Measurements from ENCODE around the gene BCKDHA.
"Not testable (repeated sequence)": the region's sequence is repeated elsewhere in the genome, so short reads cannot be mapped to it uniquely, and the experiment has no call there.

BCKDHA gene

GRCh38 chr19:41405776-41406175 is 8.2 kb downstream of the BCKDHA start:
- no peak for DNase-seq (ENCODE audit: low spot score)

- DNase-seq (ENCODE audit: low spot score), result no peak
These were observed 9.7 kb downstream of the BCKDHA start for GRCh38 chr19:41407271-41407670.

GRCh38 chr19:41408256-41408655 is 10.6 kb downstream of the BCKDHA start:
- no peak for DNase-seq (ENCODE audit: low spot score)

- not testable (repeated sequence) for DNase-seq (ENCODE audit: low spot score)
These were observed 11.2 kb downstream of the BCKDHA start for GRCh38 chr19:41408846-41409245.

GRCh38 chr19:41409288-41409687 is 11.7 kb downstream of the BCKDHA start:
- no peak for DNase-seq (ENCODE audit: low spot score)

- no peak for DNase-seq (ENCODE audit: low spot score)
These were observed 12.9 kb downstream of the BCKDHA start for GRCh38 chr19:41410336-41411054.

GRCh38 chr19:41411100-41411967 is 13.7 kb downstream of the BCKDHA start:
- no peak for DNase-seq (ENCODE audit: low spot score)

GRCh38 chr19:41411968-41412265 is 14.3 kb downstream of the BCKDHA start:
- DNase-seq (ENCODE audit: low spot score), result peak; percentile 64

GRCh38 chr19:41412953-41413352 is 15.3 kb downstream of the BCKDHA start:
- no peak for DNase-seq (ENCODE audit: low spot score)

- DNase-seq (ENCODE audit: low spot score), result no peak
These were observed 16.3 kb downstream of the BCKDHA start for GRCh38 chr19:41413947-41414346.

GRCh38 chr19:41414461-41414860 is 16.8 kb downstream of the BCKDHA start:
- no peak for DNase-seq (ENCODE audit: low spot score)

GRCh38 chr19:41415154-41415571 is 17.5 kb downstream of the BCKDHA start:
- DNase-seq (ENCODE audit: low spot score), result no peak

GRCh38 chr19:41416194-41416674 is 18.6 kb downstream of the BCKDHA start:
- no peak for DNase-seq (ENCODE audit: low spot score)

- no peak for DNase-seq (ENCODE audit: low spot score)
These were observed 22.7 kb downstream of the BCKDHA start for GRCh38 chr19:41420101-41420880.

- DNase-seq (ENCODE audit: low spot score), result no peak
These were observed 23.7 kb downstream of the BCKDHA start for GRCh38 chr19:41421314-41421713.

GRCh38 chr19:41421973-41422372 is 24.4 kb downstream of the BCKDHA start:
- no peak for DNase-seq (ENCODE audit: low spot score)

- no peak for DNase-seq (ENCODE audit: low spot score)
These were observed 24.8 kb downstream of the BCKDHA start for GRCh38 chr19:41422456-41422855.

- no peak for DNase-seq (ENCODE audit: low spot score)
These were observed 25.3 kb downstream of the BCKDHA start for GRCh38 chr19:41422955-41423354.

GRCh38 chr19:41424335-41425173 is 26.9 kb downstream of the BCKDHA start:
- no peak for DNase-seq (ENCODE audit: low spot score)

GRCh38 chr19:41425174-41426115 is 27.8 kb downstream of the BCKDHA start:
- DNase-seq (ENCODE audit: low spot score), result no peak

Measured in COLO829 (cell line).